GM21786 (cell line): Measurements from ENCODE around the gene PCGF5.
A peak's percentile ranks its signal among the peaks of the same experiment; 100 is the strongest.
"Not testable (repeated sequence)": the region's sequence is repeated elsewhere in the genome, so short reads cannot be mapped to it uniquely, and the experiment has no call there.

Source experiments
- ATAC-seq: cut with Tn5 transposase; IDR thresholded peaks from one replicate; pipeline ENCODE4 v1.9.1; 2021; ENCODE audit not compliant: unreplicated experiment

PCGF5 gene

DNA sequence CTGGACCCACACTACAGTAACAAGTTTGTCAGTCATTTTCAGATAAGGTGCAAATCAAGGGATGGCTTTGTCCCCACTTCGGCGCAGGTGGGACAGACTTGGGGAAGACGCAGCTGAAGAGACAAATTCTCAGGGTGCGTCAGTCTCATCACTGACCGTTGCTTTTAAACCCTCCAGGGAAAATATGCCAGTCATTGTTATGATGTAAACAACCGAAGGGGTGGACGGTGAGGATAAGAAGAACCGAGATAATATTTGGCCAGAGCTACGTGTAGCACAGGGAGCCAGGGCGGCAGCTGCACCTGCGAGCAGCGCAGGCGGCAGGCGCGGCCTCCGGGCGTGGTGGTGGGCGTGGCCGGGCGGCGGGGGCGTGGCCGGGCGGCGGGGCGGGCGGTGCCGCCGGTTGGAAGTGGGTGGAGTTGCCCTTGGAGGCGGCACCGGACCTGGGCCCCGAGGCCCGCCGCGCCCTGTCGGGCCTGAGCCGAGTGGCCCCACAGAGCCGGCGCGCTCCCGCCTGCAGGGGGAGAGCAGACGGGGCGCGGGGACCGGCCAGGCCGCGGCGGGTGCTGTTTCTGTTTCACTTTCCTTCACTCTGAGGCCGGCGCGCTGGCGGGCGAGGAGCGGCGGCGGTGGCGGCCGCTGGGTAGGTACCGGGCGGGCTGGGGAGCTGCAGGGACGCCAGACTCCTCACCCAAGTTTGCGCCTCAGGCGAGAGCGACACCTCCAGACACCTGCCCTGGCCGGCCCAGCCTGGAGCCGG, at the start of gene PCGF5:
Gene PCGF5 (plus strand): TSS at position 470 of the 760 bp plus-strand sequence. CDS start 2,209 bp downstream, outside the sequence.
- peak; percentile 92 for ATAC-seq

DNA sequence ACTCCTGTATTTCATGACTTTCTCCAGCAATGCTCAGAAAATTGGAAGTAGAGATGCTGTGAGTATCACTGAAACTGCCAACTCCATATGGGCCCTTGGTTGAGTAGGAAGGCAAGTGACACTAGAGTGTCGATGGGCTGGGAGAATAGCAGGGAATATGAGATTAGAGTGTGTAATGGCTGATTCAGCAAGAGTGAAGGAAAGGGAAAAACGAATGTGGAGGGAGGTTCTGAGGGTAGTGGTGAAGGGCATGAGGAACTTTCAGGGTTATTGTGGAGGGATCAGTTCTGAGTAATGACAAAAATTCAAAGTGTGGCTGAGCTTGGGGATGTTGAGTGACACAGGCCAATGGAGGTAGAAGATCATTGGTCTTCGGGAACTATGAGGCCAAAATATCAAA, 49.0 kb upstream of the PCGF5 start:
- ATAC-seq, result no peak

DNA sequence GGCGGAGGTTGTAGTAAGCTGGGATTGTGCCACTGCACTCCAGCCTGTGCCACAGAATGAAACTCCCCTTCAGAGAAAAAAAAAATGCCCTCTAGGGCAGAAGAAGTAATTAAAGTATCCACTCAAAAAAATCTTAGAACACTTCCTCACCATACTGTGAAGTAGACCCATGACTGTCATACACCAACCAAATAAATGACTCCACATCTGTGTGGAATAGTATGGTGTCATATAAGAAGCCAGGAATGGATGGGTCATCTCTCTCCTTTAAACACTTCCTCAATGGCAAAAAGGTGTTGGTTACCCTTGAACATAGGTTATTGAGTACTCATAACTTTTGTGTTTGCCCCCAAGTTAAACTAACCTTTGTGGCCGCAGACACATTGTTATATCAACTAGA, 48.1 kb upstream of the PCGF5 start:
- no peak for ATAC-seq

DNA sequence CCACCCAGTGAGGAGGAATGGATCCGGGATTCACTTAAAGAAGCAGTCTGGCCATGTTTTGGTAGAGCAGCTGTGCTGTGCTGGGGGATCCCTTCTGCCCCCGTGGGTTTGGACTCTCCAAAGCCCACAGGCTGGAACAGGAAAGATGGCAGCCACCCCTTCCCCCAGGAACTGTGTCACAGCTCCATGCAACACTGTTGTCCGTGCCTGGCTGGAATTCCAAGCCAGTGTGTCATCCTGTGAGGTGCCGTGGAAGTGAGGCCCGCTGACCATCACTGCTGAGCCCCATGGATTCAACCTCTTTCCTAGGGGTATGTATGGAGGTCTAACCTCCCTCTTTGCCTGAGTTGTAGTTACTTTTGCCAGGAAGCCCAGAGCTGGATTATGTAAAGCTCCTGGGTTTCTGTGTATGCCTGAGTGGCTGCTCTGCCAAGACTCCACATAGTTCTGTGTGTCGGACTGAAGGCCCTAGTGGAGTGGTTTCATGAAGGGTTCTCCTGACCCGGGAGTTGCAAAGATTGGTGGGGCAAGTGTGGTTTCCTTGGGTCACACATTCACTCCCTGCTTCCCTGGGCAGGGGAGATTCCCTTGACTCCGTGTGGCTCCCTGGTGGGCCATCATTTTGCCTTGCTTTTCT, 35.1 kb upstream of the PCGF5 start:
- no peak for ATAC-seq

DNA sequence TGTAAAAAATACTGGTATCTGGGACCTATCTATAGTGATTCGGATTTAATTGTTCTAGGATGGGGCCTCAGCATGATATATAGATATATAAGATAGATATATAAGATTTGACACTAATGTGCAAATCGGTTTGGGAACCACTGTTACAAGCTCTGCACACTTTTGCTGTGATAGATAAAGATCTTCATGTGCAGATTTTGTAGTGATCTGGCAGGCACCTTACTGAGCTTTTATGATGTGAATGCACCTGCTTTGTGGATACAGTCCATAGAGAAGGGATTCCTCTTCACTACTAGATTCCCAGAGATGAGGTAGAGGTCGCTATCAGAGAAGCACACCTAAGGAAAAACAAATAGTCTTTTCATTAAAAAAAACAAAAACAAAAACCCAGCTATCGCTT, 33.3 kb upstream of the PCGF5 start:
- no peak for ATAC-seq

DNA sequence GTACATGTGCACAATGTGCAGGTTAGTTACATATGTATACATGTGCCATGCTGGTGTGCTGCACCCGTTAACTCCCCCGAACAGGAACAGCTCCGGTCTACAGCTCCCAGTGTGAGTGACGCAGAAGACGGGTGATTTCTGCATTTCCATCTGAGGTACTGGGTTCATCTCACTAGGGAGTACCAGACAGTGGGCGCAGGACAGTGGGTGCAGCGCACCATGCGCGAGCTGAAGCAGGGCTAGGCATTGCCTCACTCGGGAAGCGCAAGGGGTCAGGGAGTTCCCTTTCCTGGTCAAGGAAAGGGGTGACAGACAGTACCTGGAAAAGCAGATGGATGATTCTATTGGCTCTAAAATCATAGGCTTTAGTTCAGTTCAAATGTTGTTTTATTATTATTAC, 32.5 kb upstream of the PCGF5 start:
- ATAC-seq, result not testable (repeated sequence)

DNA sequence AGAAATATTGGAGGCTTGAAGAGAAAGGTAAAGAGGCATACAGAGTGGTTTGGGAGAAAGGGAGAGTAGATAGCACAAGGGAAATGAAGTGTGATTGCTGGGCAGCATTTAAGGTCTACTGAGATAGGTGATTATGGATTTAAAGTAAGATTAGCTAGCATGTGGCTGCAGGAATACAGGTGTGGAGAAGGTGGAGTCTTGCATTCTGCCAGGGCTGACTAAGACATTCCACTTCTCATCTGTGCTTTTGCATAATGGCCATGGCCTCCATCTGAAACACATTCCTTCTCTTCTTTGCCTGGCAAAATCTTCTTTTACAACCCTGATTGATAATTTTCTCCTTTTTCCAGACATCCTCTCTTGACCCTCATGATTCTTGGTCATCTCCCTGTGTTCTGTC, 31.6 kb upstream of the PCGF5 start:
- ATAC-seq, result no peak

DNA sequence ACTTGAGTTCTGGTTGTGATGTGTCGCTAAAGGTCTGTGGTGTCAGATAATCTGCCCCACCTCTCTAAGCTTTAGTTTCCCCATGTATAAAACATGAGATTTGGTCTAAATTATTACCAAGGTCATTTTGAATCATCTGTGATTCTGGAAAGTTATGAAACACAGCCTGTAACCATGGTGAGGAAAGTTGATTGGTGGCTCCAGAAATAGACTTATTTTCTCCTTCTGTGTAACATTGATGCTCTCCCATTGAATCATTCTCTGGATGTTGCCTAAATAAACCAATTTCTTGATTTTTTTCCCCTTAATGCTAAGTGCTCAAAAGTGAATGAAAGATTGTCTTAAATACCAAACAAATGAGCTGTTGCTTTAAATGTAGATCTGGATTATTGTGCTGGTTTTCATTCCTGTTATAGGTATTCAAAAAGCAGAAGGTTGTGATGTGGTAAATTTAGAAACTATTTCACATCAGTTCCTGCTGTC, 30.0 kb upstream of the PCGF5 start:
- no peak for ATAC-seq

DNA sequence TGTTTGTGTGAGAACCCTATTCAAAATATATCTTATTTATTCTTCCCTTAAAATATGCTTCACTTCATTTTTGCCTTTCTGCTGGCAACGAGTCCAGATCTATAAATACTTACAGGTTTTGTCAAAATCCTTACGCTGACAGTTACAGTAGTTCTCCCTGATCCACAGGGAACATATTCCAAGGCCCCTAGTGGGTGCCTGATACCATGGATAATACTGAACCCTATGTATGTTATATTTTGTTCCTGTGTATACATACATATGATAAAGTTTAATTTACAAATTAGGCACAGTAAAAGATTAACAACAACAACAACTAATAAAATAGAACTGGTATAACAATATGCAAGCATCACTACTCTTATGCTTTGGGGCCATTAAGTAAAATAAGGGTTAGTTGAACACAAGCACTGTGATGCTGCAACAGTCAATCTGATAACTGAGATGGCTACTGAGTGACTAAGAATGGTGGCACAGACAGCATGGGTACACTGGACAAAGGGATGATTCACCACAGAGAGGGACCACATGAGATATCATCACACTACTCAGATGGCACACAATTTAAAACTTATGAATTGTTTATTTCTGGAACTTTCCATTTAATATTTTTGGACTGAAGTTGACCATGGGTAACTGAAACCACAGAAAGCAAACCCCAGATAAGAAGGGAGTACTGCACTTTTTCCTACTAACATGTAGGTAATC, 29.4 kb upstream of the PCGF5 start:
- peak; percentile 68 for ATAC-seq

DNA sequence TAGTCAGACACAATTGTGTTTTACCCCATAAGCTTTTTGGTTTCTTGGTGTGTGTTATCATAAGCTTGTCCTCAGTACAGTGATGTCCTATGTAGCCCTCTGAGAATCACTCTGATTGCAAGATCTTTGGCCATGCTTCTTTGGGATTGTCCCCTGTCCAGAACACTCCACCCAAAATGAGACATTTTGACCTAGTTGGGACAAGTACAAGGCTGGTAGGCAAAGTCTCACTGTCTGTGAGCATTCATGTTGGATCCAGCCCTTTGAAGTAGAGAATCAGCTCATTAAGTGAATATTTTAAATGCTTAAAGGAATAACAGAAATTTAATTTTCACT, 28.9 kb upstream of the PCGF5 start:
- no peak for ATAC-seq

DNA sequence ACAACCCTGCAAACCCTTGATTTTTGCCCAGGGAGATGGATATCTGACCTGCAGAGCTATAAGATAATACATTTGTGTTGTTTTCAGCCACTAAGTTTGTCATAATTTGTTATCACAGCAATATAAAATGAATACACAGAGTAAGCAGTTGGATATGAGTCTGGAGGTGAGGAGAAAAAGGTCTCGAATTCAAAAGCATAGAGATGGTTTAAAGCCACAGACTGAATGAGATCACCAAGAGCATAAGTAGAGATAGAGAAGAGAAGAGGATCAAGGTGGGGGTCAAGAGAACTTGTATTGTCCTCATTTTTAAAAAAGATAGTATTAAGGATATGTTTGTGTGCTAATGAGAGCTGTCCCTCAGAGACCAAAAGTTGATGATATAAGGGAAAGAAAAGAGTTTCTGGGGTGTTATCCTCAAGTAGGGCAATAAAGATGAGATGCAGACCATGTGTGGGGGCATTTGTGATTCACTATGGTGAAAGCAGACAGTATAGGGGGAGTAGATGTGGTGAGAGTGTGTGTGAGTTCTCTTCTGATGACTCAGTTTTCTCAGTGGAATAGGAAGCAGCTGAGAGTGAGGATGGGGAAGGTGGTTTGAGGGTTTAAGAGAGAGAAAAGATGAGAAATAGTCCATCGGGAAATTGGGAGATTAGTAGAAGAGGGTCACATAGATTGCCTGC, 25.8 kb upstream of the PCGF5 start:
- ATAC-seq, result no peak

DNA sequence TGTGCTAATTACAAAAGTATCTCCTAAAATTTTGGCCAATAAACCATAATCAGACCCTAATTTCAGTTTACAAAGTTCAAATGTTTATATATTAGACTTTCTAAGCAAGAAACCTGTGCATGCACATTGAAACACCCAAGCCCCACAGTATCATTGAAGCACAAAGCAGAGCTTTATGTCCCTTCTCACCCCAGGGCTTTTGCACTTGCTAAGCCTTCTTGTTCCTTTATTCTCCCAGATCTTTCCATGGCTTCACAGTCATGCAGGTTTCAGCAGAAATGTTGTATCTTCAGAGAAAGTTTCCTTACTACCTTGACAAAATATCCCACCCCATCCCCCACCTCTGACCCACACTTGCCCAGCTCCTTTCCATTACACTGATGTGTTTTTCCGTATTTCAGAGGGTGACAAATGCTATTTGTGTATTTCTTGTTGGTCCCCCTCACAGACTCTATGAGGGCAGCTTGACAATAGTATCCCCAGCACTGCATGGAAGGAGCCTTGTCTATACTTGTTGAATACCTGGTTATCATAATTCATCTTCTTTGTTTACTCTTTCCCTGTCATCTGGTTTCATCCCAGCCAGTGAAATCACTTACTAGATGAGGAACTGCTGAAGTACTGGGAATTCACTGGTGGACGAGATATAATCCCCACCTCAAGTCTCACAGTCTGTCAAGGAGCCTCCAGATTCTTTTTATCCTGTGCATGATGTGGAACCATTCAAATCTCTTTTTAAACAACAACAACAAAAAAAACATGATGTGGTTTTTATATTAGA, 24.0 kb upstream of the PCGF5 start:
- ATAC-seq, result no peak

DNA sequence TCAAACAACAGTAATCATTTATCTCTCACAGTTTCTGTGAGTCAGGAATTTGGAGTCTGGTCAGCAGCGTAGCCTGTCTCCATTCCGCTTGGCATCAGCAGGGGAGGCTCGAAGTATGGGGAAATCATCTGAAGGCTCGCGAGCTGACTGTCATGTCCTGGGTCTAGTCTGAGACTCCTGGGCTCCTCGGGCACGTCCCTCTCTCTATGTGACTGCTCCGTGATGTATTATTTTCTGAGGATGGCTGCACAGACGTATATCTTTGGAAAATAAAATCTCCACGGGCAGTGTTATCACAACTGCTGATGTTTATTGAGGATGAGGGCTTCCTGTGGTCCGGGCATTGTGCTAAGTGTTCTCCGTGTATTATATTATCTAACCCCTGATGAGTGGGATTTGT, 23.3 kb upstream of the PCGF5 start:
- ATAC-seq, result no peak

DNA sequence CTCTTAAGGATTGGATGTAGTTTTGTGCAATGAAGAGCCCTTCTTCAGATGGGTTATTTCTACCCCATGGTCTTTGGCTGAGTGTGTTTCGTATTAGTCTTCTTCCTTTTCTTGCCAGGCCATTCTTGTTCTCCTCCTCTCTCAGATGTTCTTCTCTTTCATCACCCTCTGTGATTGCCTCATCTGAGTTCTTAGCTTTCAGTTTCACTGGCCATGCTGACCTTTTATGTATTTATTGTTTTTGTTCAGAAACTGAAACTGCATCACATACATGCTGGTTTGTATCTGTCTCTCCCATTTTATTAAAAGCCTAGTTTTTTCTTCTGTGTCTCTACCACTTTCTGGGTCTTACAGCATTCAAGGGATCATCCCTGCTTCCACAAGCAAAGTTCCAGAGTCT, 21.7 kb upstream of the PCGF5 start:
- ATAC-seq, result peak; percentile 69

DNA sequence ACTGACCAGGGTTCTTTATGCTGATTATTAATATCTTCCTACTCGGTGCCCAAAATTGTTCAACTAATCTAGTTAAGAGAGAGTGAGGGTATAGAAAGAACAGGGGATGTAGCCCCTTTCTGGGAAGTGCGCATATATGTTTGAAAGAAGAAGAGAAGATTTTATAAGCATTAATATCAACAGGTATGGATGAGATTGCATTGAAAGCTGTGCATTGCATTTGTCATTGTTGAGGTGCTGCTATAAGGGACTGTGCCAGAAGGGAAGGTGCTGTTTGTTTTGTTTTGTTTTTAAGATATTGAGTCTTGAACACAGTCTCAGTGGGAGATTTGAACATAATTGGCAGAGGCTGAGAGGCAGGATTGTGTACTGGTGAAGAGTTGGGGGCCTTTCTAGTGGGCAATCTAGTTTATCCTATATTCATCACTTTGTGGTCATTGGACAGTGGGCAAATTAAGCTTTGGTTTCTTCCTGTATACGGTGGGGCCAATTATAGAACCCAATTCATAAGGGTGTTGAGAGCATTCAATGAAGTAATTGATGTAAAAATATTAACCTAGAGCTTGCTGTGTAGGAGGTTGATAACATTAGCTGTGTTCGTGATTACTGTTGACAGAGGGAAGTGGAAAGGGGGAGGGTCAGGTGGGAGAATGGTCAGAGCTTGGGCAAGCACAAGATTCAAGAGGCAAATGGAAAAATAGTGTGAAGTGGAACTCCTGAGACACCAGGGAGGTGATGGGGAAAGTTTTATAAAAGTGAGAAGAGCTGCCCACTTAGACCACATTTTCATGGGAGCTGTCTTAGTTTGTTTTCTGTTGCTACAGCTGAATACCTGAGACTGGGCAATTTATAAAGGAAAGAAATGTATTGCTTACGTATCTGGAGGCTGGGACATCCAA, 19.9 kb upstream of the PCGF5 start:
- ATAC-seq, result no peak

DNA sequence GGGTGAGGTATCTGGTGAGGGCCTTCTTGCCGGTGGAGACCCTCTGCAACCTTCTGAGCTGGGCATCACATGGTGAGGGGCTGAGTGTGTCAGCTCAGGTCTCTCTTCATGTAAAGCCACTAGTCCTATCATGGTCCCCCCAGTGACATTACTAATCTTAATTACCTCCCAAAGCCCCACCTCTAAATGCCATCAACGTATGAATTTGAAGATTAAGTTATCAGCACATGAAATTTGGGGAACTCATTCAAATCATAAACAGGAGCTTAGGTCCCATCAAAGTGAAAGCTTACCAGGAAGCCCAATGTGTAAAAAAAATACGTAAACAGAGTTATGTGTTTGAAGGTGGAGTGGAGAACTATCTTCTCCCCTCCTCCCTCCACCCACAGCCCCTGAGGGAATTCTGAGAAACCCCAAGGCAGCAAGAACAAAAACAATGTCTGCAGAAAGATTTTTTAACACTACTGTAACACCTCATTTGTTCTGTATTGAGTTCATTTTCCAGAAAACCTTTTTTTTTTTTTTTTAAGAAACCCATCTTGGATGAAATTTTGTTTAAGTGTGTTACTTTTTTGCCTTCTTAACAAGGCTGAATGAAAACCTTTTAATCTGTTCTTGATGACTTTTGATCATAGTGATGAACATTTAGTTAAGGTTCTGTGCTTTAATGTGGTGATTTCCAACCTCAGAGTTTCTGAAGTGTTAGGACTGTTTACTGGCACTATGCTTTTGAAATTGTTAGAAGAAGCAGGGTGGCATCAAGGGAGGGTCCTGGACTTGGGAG, 19.1 kb upstream of the PCGF5 start:
- ATAC-seq, result peak; percentile 50

DNA sequence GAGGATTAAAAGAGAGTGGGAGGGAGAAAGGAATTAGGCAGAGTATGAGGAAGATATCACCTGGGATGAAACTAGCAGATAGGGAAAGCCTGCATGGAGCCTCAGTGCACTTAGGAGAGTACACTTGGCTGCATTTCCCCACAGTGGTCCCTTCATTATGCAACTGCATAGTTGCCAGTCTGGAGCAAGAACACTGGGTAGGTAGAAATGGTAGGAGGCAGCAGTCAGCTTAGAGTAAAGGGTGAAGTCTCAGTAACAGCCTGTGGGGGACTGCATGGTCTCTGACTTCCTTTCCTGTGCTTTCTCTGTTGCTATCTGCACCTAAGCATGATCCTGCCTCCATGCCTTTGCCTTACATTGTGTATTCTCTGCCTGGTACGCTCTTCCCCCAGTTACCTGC, 14.0 kb upstream of the PCGF5 start:
- peak; percentile 42 for ATAC-seq

DNA sequence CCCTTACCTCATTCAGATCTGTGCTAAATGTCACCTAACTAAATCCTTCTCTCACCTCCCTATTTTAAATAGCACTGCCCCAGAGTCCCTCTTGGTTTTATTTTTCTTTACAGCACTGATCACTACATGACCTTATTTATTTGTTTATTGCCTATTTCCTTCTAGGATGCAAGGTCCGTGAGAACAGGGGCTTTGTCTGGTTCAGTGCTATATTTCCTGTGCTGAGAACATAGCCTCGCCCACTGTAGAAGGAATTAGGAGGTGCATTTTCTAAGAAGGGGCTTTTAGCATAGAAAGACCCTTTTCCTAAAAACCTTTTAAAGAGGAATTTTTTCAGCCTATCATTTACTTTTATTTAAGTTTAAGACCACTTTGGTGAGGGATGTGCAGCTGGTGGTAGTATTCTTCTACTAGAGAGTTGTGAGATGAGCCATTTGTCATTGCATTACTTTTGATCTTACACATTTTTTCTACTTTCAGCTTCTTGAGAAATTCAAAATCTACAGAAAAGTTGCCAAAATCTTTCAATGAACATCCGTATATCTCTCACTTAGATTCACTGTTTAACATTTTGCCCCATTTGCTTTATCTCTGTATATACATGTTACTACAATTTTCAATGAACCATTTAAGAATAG, 13.5 kb upstream of the PCGF5 start:
- ATAC-seq, result no peak
